Stimulated activated CD4-positive, alpha-beta T cell treated with anti-CD3 and anti-CD28 coated beads, Interleukin-4, amount 100 ng/mL, for 24 hours (primary cell): ENCODE measurements around the gene PLD6.
"Not testable (repeated sequence)": the region's sequence is repeated elsewhere in the genome, so short reads cannot be mapped to it uniquely, and the experiment has no call there.

Source experiments
- DNase-seq: peaks from one replicate; pipeline ENCODE4 v3.0.0-alpha.2; 2020

Gene PLD6

DNA sequence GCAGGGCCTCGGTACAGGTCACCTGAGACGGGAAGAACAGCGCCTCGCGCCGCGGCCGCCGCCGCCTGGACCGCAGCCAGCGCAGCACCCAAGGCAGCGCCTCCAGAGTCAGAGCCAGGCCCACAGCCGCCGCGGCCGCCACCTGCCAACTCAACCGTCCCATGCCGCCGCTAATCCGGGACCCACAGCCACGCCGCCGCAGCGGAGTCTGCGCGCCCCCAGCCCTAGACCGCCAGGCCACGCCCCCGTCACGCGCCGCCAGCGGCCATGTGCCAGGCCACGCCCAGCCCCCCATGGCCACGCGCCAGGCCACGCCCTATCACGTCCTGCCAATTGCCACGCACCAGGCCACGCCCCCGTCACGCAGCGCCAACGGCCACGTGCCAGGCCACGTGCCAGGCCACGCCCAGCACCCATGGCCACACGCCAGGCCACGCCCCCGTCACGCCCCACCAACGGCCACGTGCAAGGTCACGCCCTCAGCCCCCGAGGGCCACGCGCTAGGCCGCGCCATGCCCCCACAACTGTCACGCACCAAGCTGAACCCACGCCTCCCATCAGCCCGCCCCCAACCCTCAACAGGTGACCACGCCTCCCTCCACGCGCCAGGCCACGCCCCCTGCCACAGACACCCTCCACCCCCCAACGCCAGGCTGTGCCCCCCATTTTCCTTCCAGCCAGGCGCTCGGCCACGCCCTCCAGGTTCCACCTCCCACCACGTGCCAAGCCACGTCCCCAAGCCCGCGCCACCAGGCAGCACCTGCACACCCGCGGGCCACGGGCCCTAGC is at the start of gene PLD6:
Gene PLD6, minus strand, starts transcription at position 210 of the 789 bp plus-strand sequence. Its CDS starts 47 bp downstream, at position 163.
- peak; percentile 94 for DNase-seq

GRCh38 chr17:17255689-17256088 is 49.6 kb upstream of the PLD6 start:
- not testable (repeated sequence) for DNase-seq

GRCh38 chr17:17254036-17254435 is 47.9 kb upstream of the PLD6 start:
- DNase-seq, result no peak

DNA sequence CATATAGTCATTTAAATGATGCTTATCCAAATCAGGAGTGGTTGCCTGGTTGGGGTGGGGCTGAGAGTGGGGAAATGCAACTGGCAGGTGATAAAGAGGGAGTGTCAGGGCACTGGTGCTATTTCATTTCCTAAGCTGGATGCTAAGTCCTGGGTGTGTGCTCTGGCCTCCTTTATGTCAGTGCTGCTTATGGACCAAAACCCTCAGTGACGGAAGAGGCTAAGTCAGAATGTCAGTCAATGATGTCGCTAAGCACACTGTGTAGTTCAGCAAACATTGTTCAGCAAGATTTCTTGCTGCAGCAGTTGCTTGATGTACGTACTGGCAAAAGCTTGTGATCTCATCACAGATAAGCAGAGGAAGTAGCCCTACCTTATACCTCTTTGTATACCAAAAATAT is 47.3 kb upstream of the PLD6 start:
- no peak for DNase-seq

DNA sequence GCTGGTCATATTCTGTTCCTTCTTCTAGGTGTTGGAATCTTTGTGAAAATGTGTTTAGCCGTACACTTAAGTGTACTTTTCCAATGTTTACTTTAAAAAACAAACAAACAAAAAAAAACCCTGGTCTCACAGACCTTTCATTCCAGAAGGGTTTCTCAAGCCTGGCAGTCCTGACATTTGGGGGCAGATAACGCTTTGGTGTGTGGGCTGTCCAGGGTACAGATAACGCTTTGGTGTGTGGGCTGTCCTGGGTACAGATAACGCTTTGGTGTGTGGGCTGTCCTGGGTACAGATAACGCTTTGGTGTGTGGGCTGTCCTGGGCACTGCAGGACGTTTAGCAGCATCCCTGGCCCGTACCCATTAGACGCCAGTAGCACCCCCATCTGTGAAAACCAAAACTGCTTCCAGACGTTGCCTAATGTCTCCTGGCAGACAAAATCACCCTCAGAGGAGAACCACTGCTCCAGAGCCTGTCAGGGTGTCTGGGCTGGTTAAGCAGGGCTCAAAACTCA is 46.1 kb upstream of the PLD6 start:
- no peak for DNase-seq

GRCh38 chr17:17246879-17247278 is 40.7 kb upstream of the PLD6 start:
- DNase-seq, result no peak

- no peak for DNase-seq
These were observed 37.0 kb upstream of the PLD6 start for GRCh38 chr17:17243163-17243562.

DNA sequence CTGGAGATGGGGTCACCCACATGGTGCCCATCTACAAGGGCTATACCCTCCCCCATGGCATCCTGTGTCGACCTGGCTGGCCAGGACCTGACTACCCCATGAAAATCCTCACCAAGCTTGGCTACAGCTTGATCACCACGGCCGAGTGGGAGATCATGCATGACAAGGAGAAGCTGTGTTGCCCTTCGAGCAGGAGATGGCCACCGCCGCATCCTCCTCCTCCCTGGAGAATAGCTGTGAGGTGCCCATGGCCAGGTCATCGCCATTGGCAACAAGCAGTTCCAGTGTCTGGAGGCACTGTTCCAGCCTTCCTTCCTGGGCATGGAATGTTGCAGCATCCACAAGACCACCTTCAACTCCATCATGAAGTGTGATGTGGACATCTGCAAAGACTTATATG is 36.1 kb upstream of the PLD6 start:
- no peak for DNase-seq

- no peak for DNase-seq
These were observed 35.5 kb upstream of the PLD6 start for GRCh38 chr17:17241656-17242055.

- no peak for DNase-seq
These were observed 33.7 kb upstream of the PLD6 start for GRCh38 chr17:17239832-17240231.

DNA sequence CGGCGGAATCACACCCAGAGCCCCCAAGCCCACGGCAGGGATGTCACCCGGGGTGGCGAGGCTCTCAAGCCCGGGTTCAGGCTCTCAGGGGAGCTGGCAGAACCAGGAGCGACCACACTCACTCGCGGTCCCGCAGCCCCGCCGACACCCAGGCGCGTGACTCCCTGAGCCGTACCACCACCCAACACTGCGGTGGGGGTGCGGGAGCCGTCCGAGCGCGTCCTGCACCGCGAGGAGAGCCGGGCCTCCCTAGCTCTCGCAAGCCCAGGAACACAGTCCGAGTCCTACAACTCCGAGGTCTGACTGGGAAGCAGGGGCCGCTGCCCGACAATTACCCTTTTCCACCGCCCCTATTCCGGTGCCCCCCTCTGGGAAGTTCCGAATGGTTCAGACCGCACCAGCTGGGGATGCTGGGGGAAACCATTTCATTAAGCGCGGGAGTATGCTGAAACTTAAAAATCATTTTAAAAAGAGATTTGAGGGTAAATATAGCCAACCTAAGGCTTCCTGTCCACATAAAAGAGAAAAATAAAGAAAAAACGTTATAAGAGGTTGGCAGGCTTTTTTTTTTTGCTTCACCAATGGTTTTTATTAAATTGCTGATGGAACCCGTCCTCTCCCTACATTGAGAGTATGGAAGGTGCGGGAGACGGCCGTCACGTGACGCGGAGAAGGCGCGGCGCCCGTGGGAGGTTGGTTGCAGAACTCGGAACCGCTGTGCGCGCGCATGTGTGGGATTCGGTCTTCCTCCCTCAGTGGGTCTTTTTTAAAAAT is 31.1 kb upstream of the PLD6 start, which contains the start of gene FLCN:
Gene FLCN, minus strand, starts transcription at position 143 of the 774 bp plus-strand sequence. CDS start 9,031 bp downstream, outside the sequence.
- peak; percentile 93 for DNase-seq

- no peak for DNase-seq
These were observed 30.3 kb upstream of the PLD6 start for GRCh38 chr17:17236295-17237025.

DNA sequence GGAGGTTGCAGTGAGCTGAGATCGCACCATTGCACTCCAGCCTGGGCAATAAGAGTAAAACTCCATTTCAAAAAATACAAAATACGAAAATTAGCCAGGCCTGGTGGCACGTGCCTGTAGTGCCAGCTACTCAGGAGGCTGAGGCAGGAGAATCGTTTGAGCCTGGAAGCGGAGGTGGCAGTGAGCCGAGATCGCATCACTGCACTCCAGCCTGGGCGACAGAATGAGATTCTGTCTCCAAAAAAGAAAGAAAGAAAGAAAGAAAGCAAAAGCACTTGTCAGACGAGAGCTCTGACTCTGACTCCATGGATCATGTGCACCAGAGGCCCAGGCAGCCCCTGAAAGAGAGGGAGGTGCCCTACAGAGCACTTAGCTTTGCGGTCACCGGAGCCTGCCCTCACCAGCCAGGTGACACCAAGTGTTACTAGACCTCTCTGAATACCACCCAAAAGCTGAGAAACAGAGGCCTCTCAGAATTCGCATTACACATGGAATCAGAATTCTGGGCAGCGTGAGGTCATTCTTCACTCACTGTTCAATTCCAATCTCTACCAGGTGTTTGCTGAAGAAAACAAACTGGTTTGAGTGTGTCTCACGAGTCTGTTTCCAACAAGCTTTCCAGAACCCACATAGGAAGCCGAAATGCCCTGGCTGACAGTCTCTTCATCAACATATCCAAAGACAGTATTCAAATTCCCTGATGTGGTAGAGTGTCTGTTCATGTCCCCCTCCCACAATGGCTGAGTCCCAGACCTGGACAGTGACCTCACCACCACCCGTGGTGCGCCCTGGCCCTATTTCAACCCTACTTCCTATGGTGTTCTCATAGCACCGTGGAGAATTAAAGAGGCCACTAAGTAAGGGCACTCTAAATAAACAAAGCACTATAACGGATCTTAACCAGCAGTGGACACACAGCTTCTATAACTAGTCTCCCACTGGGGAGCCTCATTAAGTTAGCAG is 29.4 kb upstream of the PLD6 start:
- DNase-seq, result no peak

DNA sequence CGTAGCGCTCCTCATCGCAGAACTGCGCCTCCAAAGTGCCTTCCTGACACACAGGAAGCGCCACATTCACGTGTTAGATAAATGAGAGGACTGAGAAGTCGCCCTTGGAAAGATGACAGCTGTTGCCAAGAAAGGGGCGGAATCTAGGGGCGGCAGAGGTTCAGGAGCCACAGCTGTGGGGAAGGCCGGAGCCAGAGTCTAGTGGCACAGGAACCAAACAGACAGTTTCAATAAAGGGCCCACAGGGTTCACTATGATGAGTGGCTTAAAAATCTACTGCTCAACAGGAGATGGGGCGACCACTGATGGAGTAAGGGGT is 26.1 kb upstream of the PLD6 start:
- DNase-seq, result no peak

- DNase-seq, result no peak
These were observed 25.6 kb upstream of the PLD6 start for GRCh38 chr17:17231621-17232302.

- DNase-seq, result no peak
These were observed 23.6 kb upstream of the PLD6 start for GRCh38 chr17:17229416-17230384.

- DNase-seq, result no peak
These were observed 22.6 kb upstream of the PLD6 start for GRCh38 chr17:17228521-17229279.

GRCh38 chr17:17227608-17228520 is 21.7 kb upstream of the PLD6 start:
- no peak for DNase-seq
